Gastrocnemius medialis (tissue), 4 donors: ENCODE data around the gene ARHGEF17. TPM values are rescaled to one million over a fixed set of nuclear protein-coding genes. Genes with fewer than 3 reads are reported as not detected.

Source experiments
- ATAC-seq, 2 donors: fragments of 150-250 bp; one replicate each; pipeline ENCODE4 v1.9.1; 2016
- DNase-seq, 2 donors: peaks; one replicate each; pipeline ENCODE4 v3.0.0-alpha.2; 2019
- H3K27ac ChIP-seq, 4 donors: fragments of 200-600 bp; sonication (generic); 1 replicate in 1 of 4; 2 replicates in 3 of 4; pipeline ENCODE4 v1.5.1; 2016 to 2018; ENCODE audit warnings: mild to moderate bottlenecking in 2 of 4, moderate library complexity in 1 of 4
- H3K27me3 ChIP-seq, 3 donors: fragments of 200-600 bp; sonication (generic) in 2 of 3; 1 replicate in 1 of 3; 2 replicates in 2 of 3; pipeline versions ENCODE4 v1.5.1 to v1.6.0; 2016 to 2019; ENCODE audit warnings: mild to moderate bottlenecking in 1 of 3, moderate library complexity in 1 of 3
- H3K36me3 ChIP-seq, 2 donors: fragments of 200-600 bp; sonication (generic) in 1 of 2; one replicate each; pipeline ENCODE4 v1.5.1; 2017 to 2018
- H3K4me1 ChIP-seq, 2 donors: fragments of 200-600 bp; sonication (generic) in 1 of 2; one replicate each; pipeline ENCODE4 v1.5.1; 2016 to 2017; ENCODE audit warnings: mild to moderate bottlenecking in 2 of 2
- H3K4me3 ChIP-seq, 4 donors: fragments of 200-600 bp; sonication (generic) in 3 of 4; 1 replicate in 1 of 4; 2 replicates in 3 of 4; pipeline ENCODE4 v1.5.1; 2016 to 2019; ENCODE audit warnings: mild to moderate bottlenecking in 2 of 4
- H3K9me3 ChIP-seq, 3 donors: fragments of 200-600 bp; sonication (generic) in 2 of 3; 1 replicate in 1 of 3; 2 replicates in 2 of 3; pipeline ENCODE4 v1.5.1; 2016 to 2019
- CTCF ChIP-seq, 5 experiments: fragments of 450-650 bp in 3 of 5; fragments of 200-600 bp in 2 of 5; sonication (generic) in 2 of 5; IDR thresholded peaks in 4 of 5; conservative IDR thresholded peaks in 1 of 5; 1 replicate in 4 of 5; 2 replicates in 1 of 5; pipeline ENCODE4 v1.5.1; 2016 to 2019; ENCODE audit warnings: antibody characterized with exemption in 5 of 5, mild to moderate bottlenecking in 3 of 5, moderate library complexity in 3 of 5
- POLR2A ChIP-seq, 2 donors: fragments of 450-650 bp; IDR thresholded peaks; one replicate each; pipeline ENCODE4 v1.6.1; 2017; ENCODE audit warnings: antibody characterized with exemption in 2 of 2, mild to moderate bottlenecking in 2 of 2, moderate library complexity in 2 of 2
- in situ Hi-C, 4 donors: fragments of 200-750 bp; cut with MboI; loops; one replicate each; pipeline versions ENCODE4 v1.15.0 to v1.8.0; 2017; ENCODE audit warnings: low sequenced_read_pairs in 4 of 4
- intact Hi-C: fragments of 100-400 bp; cut with DNase I; formaldehyde crosslinking; loops from one replicate; pipeline ENCODE4 v1.15.1; 2023; ENCODE audit warnings: low total_unique reads
- total RNA-seq, 4 donors: library from RNA; depleted of rRNA; stranded (reverse); fragments of >200 nt; gene quantifications; one replicate each; pipeline versions ENCODE4 v1.1.0 to v1.2.3, GENCODE V29; 2016

Gene ARHGEF17
- total RNA-seq, 4 donors from 2014 or later = 8.9 to 16.9 (median 13.9) TPM

DNA sequence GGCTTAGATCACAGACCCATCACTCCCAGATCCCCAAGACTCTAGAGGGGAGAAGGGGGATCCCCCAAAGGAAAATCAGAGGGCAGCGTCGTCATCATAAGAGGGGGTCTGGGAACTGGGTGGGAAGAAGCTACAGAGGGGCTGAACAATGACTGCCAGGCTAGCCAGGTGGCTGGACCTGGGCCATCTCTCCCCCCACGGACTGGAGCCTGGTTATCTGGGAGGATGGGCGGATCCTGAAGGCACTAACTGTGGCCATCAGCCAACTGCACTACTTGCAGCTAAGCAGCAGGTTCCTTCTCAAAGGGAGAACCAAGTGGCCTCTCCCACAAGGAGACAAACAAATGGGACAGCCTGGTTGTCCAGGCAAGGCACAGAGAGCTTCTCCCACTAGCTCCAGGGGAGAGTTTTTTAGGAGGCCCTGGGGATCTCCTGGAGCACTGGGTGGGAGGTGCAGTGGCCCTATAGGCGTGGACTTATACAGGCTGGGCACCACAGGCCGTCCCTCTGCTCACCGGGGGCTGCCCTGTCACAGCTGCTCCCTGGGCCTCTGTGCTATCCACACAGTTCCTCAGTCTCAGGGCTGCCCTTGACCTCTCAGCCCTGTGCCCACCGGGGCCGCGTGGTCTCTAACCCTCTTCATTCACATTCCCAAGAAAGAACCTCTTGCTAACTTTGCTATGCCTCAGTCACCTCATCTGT lies 20.5 kb upstream of the ARHGEF17 start:
- Histone ChIP-seq H3K4me3 (no peak overlapping the region), H3K36me3 (no peaks in the 10 kb centered on the region), H3K27me3 (no peaks in the 10 kb centered on the region), H3K27ac (no peak overlapping the region), H3K4me1 (peaks cover 3 to 5% of the 10 kb centered on the region in 2 donors), H3K9me3 (no peaks in the 10 kb centered on the region)
- no peak for ATAC-seq
- in situ Hi-C loops = loop anchor here (5.0 to 25.0 kb wide), 2 partner anchors 100 to 450 kb away; no protein-coding TSS in a partner anchor
- TF ChIP-seq CTCF (IDR thresholded peaks at IDR 0.05 in 4 of 5, conservative IDR thresholded peaks at IDR 0.05 in 1 of 5) = no peak
- no peak for TF ChIP-seq POLR2A (IDR thresholded peaks at IDR 0.05)
- no peak for DNase-seq
- intact Hi-C loops = loop anchor here (2.0 kb wide), 2 partner anchors 25 to 45 kb away; no protein-coding TSS in a partner anchor

- ATAC-seq = no peak
- in situ Hi-C loops = loop anchor here (5.0 to 25.0 kb wide), 2 partner anchors 101 to 451 kb away; no protein-coding TSS in a partner anchor
Measured at GRCh38 chr11:73288192-73288872, 19.7 kb upstream of the ARHGEF17 start.

DNA sequence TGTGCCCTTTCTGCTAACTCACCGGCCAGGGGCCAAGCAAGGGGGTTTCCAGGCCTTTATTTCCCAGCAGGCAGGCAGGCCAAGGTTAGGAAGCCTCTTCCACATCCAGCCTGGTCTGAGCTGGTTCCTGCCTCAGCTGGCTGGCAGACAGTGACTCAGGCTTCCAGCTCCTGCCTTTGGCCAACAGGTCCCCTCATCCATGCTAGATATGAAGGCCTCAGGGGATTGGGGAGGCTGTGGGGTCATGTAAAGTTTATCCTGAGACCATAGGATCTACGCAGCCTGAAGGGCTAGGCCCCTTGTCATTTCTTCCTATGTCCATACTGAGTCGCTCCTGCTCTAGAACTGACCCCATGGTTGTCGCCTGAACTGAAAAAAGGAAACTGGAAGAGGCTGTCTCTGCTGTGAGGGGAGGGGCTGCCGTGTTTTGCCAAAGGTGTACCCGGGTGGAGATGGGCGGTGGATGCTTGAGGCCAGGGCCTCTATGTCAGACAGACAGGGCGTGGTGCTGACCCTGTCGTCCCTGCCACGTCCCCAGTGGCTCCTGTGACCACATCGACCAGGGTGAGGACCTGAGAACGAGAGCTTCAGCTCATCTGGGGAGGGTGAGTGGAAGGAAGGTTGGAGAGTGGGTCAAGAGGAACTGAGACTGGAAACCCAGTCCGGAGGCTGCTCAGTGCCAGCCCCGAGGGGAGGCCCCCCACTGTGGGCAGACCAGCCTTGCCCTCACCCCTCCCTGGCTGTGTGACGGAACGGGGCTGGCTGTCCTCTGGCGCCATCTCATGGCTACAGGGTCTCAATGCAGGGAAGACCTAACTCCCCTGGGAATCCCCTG lies 19.0 kb upstream of the ARHGEF17 start:
- DNase-seq = peak; percentile 48 to 64
- H3K4me3 ChIP-seq = peak overlapping the region; percentile 23 to 52 (median 28)
- intact Hi-C loops = loop anchor here (1.0 to 2.0 kb wide), 4 partner anchors 26 to 458 kb away; no protein-coding TSS in a partner anchor
- H3K36me3 ChIP-seq = no peaks in the 10 kb centered on the region
- peak overlapping the region in 3 of 4 donors; percentile 31 to 61 (median 50) for H3K27ac ChIP-seq
- peak; percentile 78 to 80 for ATAC-seq
- in situ Hi-C loops = loop anchor here (5.0 to 25.0 kb wide), 2 partner anchors 102 to 452 kb away; no protein-coding TSS in a partner anchor
- H3K9me3 ChIP-seq = no peaks in the 10 kb centered on the region
- H3K4me1 ChIP-seq = peaks cover 3 to 5% of the 10 kb centered on the region in 2 donors
- no peaks in the 10 kb centered on the region for H3K27me3 ChIP-seq
- no peak for TF ChIP-seq POLR2A (IDR thresholded peaks at IDR 0.05)
- TF ChIP-seq CTCF (IDR thresholded peaks at IDR 0.05 in 4 of 5, conservative IDR thresholded peaks at IDR 0.05 in 1 of 5) = peak; percentile 90 to 96 (median 94)

More at GRCh38 chr11:73288192-73288872, 19.7 kb upstream of the ARHGEF17 start:
- Histone ChIP-seq H3K9me3 (no peaks in the 10 kb centered on the region), H3K27me3 (no peaks in the 10 kb centered on the region), H3K4me3 (no peak overlapping the region), H3K4me1 (peaks cover 3 to 5% of the 10 kb centered on the region in 2 donors), H3K27ac (peak overlapping the region in 2 of 4 donors; percentile 50 to 61), H3K36me3 (no peaks in the 10 kb centered on the region)
- TF ChIP-seq POLR2A (IDR thresholded peaks at IDR 0.05) = no peak
- no peak for TF ChIP-seq CTCF (IDR thresholded peaks at IDR 0.05 in 4 of 5, conservative IDR thresholded peaks at IDR 0.05 in 1 of 5)
- intact Hi-C loops = loop anchor here (2.0 kb wide), 2 partner anchors 26 to 46 kb away; no protein-coding TSS in a partner anchor
- no peak for DNase-seq

GRCh38 chr11:73290536-73290935 lies 17.5 kb upstream of the ARHGEF17 start:
- H3K9me3 ChIP-seq = no peaks in the 10 kb centered on the region
- ATAC-seq (no peak), DNase-seq (no peak)
- no peak overlapping the region for H3K4me3 ChIP-seq
- peaks cover 3 to 5% of the 10 kb centered on the region in 2 donors for H3K4me1 ChIP-seq
- no peaks in the 10 kb centered on the region for H3K27me3 ChIP-seq
- in situ Hi-C loops = loop anchor here (10.0 to 25.0 kb wide), 2 partner anchors 106 to 453 kb away; no protein-coding TSS in a partner anchor
- H3K27ac ChIP-seq = no peak overlapping the region
- no peak for TF ChIP-seq POLR2A (IDR thresholded peaks at IDR 0.05)
- no peak for TF ChIP-seq CTCF (IDR thresholded peaks at IDR 0.05 in 4 of 5, conservative IDR thresholded peaks at IDR 0.05 in 1 of 5)
- H3K36me3 ChIP-seq = no peaks in the 10 kb centered on the region
- intact Hi-C loops = no loop called here
